Thyroid gland (tissue), 4 donors: Measurements from ENCODE around the gene NFIA.

Source experiments
- POLR2A ChIP-seq, 2 donors: fragments of 450-650 bp; IDR thresholded peaks; one replicate each; pipeline ENCODE4 v1.6.1; 2017; ENCODE audit warnings: antibody characterized with exemption in 2 of 2, mild to moderate bottlenecking in 2 of 2, moderate library complexity in 1 of 2
- TF ChIP-seq, protein P1 (sequence below), 6 experiments: fragments of 200-600 bp in 3 of 6; fragments of 450-650 bp in 3 of 6; sonication (generic) in 3 of 6; IDR thresholded peaks; one replicate each; pipeline ENCODE4 v1.5.1; 2016 to 2019; ENCODE audit warnings: antibody characterized with exemption in 6 of 6, mild to moderate bottlenecking in 2 of 6, inconsistent platforms in 1 of 6, moderate library complexity in 1 of 6

DNA sequence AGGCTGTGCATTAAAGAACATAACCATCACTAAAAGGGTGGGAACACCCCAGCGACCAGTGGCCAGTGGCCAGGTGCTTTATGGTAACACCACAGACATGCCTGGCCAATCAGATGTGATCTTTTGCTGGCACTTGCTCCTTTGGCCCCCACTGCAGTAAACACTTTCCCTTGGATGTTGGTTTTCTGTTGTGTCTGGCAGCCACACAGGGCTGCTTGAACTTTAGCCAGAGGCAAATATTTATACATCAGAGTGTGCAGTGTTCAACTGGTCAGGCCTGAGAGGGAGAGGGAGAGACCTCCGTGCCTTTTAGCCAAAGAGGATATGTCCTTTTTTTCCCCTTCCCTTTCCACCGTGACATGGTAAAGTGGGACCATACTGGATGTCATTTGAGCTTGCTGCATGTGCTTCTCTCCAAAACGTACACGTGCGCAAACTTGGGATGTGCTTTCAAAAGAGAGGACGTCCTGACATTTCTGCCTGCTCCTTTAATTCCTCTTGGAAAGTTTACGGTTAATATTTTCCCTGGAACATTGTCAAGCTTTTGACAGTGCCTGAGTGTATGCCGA lies 101.2 kb downstream of the NFIA start:
- TF ChIP-seq POLR2A (IDR thresholded peaks at IDR 0.05): no peak
- TF ChIP-seq, protein P1, sequence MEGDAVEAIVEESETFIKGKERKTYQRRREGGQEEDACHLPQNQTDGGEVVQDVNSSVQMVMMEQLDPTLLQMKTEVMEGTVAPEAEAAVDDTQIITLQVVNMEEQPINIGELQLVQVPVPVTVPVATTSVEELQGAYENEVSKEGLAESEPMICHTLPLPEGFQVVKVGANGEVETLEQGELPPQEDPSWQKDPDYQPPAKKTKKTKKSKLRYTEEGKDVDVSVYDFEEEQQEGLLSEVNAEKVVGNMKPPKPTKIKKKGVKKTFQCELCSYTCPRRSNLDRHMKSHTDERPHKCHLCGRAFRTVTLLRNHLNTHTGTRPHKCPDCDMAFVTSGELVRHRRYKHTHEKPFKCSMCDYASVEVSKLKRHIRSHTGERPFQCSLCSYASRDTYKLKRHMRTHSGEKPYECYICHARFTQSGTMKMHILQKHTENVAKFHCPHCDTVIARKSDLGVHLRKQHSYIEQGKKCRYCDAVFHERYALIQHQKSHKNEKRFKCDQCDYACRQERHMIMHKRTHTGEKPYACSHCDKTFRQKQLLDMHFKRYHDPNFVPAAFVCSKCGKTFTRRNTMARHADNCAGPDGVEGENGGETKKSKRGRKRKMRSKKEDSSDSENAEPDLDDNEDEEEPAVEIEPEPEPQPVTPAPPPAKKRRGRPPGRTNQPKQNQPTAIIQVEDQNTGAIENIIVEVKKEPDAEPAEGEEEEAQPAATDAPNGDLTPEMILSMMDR (IDR thresholded peaks at IDR 0.05): no peak
